GM13977 (cell line): Measurements from ENCODE around the gene RETREG2.

Source experiments
- DNase-seq: peaks from one replicate; pipeline ENCODE4 v3.0.0; 2012; ENCODE audit warnings: low spot score
- CTCF ChIP-seq: IDR thresholded peaks from 2 replicates; pipeline ENCODE4 v1.5.1; 2012; ENCODE audit warnings: mild to moderate bottlenecking, control low read depth; ENCODE audit not compliant: insufficient read depth; ENCODE audit errors: extremely low read depth, missing control alignments
- in situ Hi-C: fragments of 300-500 bp; cut with MboI; formaldehyde crosslinking; loops from one replicate; pipeline ENCODE4 v1.12.0; 2022; ENCODE audit warnings: low sequenced_read_pairs, low pct_unique_long_range_greater_than_20kb, mixed read lengths, inconsistent platforms; ENCODE audit not compliant: unreplicated experiment

Gene RETREG2

DNA sequence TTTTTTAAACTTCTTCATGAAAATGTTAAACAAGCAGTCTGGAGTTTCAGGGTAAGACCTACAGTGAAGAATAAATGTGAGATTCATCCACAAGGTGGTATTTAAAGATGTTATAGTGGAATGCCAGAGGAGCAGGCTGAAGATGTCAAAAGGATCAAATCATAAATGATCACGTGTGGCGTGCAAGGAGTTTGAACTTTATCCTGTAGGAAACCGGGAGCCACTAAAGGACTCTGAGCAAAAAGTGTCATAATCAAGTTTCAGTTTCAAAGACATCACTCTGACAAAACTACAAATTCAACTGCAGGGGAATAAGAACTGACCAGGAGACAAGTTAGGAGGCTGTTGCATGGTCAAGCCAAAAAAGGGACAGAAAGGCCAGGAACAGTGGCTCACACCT, 37.4 kb upstream of the RETREG2 start:
- no peak for TF ChIP-seq CTCF
- in situ Hi-C loops: no loop called here
- no peak for DNase-seq

- in situ Hi-C loops: no loop called here
- DNase-seq: no peak
Observed at GRCh38 chr2:219142329-219142728, 35.7 kb upstream of the RETREG2 start.

GRCh38 chr2:219149667-219150066, 28.4 kb upstream of the RETREG2 start:
- in situ Hi-C loops: loop anchor here (10.0 kb wide), 1 partner anchor 105 kb away; the partner anchor contains the start of gene CFAP65
- no peak for DNase-seq
- TF ChIP-seq CTCF: no peak

More at GRCh38 chr2:219142329-219142728, 35.7 kb upstream of the RETREG2 start:
- no peak for TF ChIP-seq CTCF

GRCh38 chr2:219155054-219155644, 22.9 kb upstream of the RETREG2 start:
- in situ Hi-C loops: loop anchor here (10.0 kb wide), 1 partner anchor 110 kb away; the partner anchor contains the start of gene CFAP65
- TF ChIP-seq CTCF: peak; percentile 52
- DNase-seq: peak; percentile 65

GRCh38 chr2:219157396-219157795, 20.7 kb upstream of the RETREG2 start:
- TF ChIP-seq CTCF: no peak
- in situ Hi-C loops: loop anchor here (10.0 kb wide), 1 partner anchor 113 kb away; the partner anchor contains the start of gene CFAP65
- no peak for DNase-seq

GRCh38 chr2:219158025-219158424, 20.1 kb upstream of the RETREG2 start:
- TF ChIP-seq CTCF: no peak
- DNase-seq: no peak
- in situ Hi-C loops: loop anchor here (10.0 kb wide), 1 partner anchor 113 kb away; the partner anchor contains the start of gene CFAP65
